NCI-H128 (cell line): Measurements from ENCODE around the gene DNAH1.

Experiments
- DNase-seq: peaks from one replicate; lab custom pipeline; 2025; ENCODE audit not compliant: unreplicated experiment; lab: John Stamatoyannopoulos, UW

Gene DNAH1

GRCh38 chr3:52290596-52291507, 25.3 kb upstream of the DNAH1 start:
- no peak for DNase-seq

GRCh38 chr3:52291508-52292181, 24.5 kb upstream of the DNAH1 start:
- DNase-seq, result no peak

- DNase-seq, result no peak
These were observed 23.7 kb upstream of the DNAH1 start for GRCh38 chr3:52292247-52293065.

GRCh38 chr3:52293491-52294319, 22.4 kb upstream of the DNAH1 start:
- no peak for DNase-seq

- no peak for DNase-seq
These were observed 21.6 kb upstream of the DNAH1 start for GRCh38 chr3:52294320-52295150.

GRCh38 chr3:52295671-52296208, 20.4 kb upstream of the DNAH1 start:
- DNase-seq, result no peak

- no peak for DNase-seq
These were observed 18.6 kb upstream of the DNAH1 start for GRCh38 chr3:52297242-52298148.

- DNase-seq, result no peak
These were observed 17.7 kb upstream of the DNAH1 start for GRCh38 chr3:52298149-52299098.

- DNase-seq, result no peak
These were observed 16.8 kb upstream of the DNAH1 start for GRCh38 chr3:52299247-52299878.

GRCh38 chr3:52299879-52300611, 16.1 kb upstream of the DNAH1 start:
- DNase-seq, result no peak

- no peak for DNase-seq
These were observed 13.5 kb upstream of the DNAH1 start for GRCh38 chr3:52302426-52303145.

- DNase-seq, result no peak
These were observed 12.3 kb upstream of the DNAH1 start for GRCh38 chr3:52303811-52304210.

- DNase-seq, result no peak
These were observed 10.2 kb upstream of the DNAH1 start for GRCh38 chr3:52305926-52306325.

GRCh38 chr3:52306978-52307377, 9.1 kb upstream of the DNAH1 start:
- DNase-seq, result no peak

- no peak for DNase-seq
These were observed 7.8 kb upstream of the DNAH1 start for GRCh38 chr3:52308308-52308707.
